Heart left ventricle (tissue), 13 donors: Measurements from ENCODE around the gene SNX21.

Source experiments
- POLR2A ChIP-seq, 2 donors: fragments of 450-650 bp; IDR thresholded peaks; one replicate each; pipeline ENCODE4 v1.6.1; 2017; ENCODE audit warnings: antibody characterized with exemption in 2 of 2, mild to moderate bottlenecking in 2 of 2, moderate library complexity in 2 of 2
- TF ChIP-seq, protein P1 (sequence below), 12 donors: fragments of 200-600 bp; sonication (generic) in 4 of 12; IDR thresholded peaks; one replicate each; pipeline versions ENCODE4 v1.5.0 to v1.8.0; 2018 to 2022; ENCODE audit warnings: antibody characterized with exemption in 12 of 12, mild to moderate bottlenecking in 5 of 12
- donor health status: ischemic (EF 13 %, LVEDD 7.1; RV severe dilation, severe dysfunction).
- donor health status: DM: no; HTN: yes; CAD: no.
- donor health status: DM: no; HTN: no; CAD: no.
- donor health status: ischemic (EF 25% LVEDD 6.9; RV normal size, moderate dysfunction).
- donor health status: ischemic (EF 25% LVEDD 5.7; RV mildly dilated, moderate dysfunction).
- donor health status: ischemic (EF 35%, LVEDD 5.7; RV mildly dilated, moderate dysfunction).
- donor health status: nonischemic (EF 11% LVEDD 7.7; RV severe dilation, severe dysfunction).
- donor health status: DM: yes; HTN: yes; CAD: no.
- donor health status: PGD.
- donor health status: ischemic (EF 29% LVEDD 5.4; RV normal size, mild dysfunction).
- donor health status: nonischemic (EF 23%, LVEDD 6.1; RV moderate dilation, normal function).

GRCh38 chr20:45835825-45836224 lies 2.2 kb downstream of the SNX21 start:
- TF ChIP-seq, protein P1, sequence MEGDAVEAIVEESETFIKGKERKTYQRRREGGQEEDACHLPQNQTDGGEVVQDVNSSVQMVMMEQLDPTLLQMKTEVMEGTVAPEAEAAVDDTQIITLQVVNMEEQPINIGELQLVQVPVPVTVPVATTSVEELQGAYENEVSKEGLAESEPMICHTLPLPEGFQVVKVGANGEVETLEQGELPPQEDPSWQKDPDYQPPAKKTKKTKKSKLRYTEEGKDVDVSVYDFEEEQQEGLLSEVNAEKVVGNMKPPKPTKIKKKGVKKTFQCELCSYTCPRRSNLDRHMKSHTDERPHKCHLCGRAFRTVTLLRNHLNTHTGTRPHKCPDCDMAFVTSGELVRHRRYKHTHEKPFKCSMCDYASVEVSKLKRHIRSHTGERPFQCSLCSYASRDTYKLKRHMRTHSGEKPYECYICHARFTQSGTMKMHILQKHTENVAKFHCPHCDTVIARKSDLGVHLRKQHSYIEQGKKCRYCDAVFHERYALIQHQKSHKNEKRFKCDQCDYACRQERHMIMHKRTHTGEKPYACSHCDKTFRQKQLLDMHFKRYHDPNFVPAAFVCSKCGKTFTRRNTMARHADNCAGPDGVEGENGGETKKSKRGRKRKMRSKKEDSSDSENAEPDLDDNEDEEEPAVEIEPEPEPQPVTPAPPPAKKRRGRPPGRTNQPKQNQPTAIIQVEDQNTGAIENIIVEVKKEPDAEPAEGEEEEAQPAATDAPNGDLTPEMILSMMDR (IDR thresholded peaks at IDR 0.05): no peak
- TF ChIP-seq POLR2A (IDR thresholded peaks at IDR 0.05): peak in 1 of 2 donors; percentile 16
